WERI-Rb-1 (cell line): Measurements from ENCODE around the gene FRMD8.

Experiments
- DNase-seq: peaks from one replicate; pipeline ENCODE4 v3.0.0-alpha.2; 2020
- H3K27ac ChIP-seq: fragments of 250-450 bp; sonication (Bioruptor Pico); 2 replicates; pipeline ENCODE4 v1.5.1; 2020; ENCODE audit warnings: mild to moderate bottlenecking, moderate library complexity
- H3K27me3 ChIP-seq: fragments of 250-450 bp; sonication (Bioruptor Pico); 2 replicates; pipeline ENCODE4 v1.5.1; 2021; ENCODE audit warnings: mild to moderate bottlenecking, low read depth, moderate library complexity; ENCODE audit not compliant: insufficient read depth, severe bottlenecking
- H3K36me3 ChIP-seq: fragments of 250-450 bp; sonication (Bioruptor Pico); 2 replicates; pipeline ENCODE4 v1.5.1; 2020; ENCODE audit warnings: mild to moderate bottlenecking, moderate library complexity
- H3K4me3 ChIP-seq: 2 replicates; pipeline ENCODE4 v1.5.1; 2011; ENCODE audit warnings: low read depth, mild to moderate bottlenecking, control low read depth, low read length
- H3K9me3 ChIP-seq: fragments of 250-450 bp; sonication (Bioruptor Pico); 2 replicates; pipeline ENCODE4 v1.5.1; 2021; ENCODE audit warnings: mild to moderate bottlenecking, moderate library complexity; ENCODE audit not compliant: severe bottlenecking
- CTCF ChIP-seq: IDR thresholded peaks from 2 replicates; pipeline ENCODE4 v1.5.1; 2011; ENCODE audit warnings: low read depth, mild to moderate bottlenecking, control low read depth, inconsistent platforms, low read length

Gene FRMD8

GRCh38 chr11:65396769-65397745, 10.6 kb downstream of the FRMD8 start:
- Histone ChIP-seq H3K27me3 (no peaks in the 10 kb centered on the region), H3K27ac (peak overlapping the region; percentile 63), H3K36me3 (peaks cover 44% of the 10 kb centered on the region), H3K9me3 (no peaks in the 10 kb centered on the region), H3K4me3 (no peak overlapping the region)
- TF ChIP-seq CTCF: 0 out of 2 replicates have a peak, but pooled peaks have one; percentile 7
- peak; percentile 65 for DNase-seq

GRCh38 chr11:65398362-65398910, 12.0 kb downstream of the FRMD8 start:
- peak; percentile 61 for TF ChIP-seq CTCF
- Histone ChIP-seq H3K9me3 (no peaks in the 10 kb centered on the region), H3K27me3 (no peaks in the 10 kb centered on the region), H3K27ac (peak overlapping the region; percentile 18), H3K4me3 (no peak overlapping the region), H3K36me3 (peaks cover 47% of the 10 kb centered on the region)
- no peak for DNase-seq

- Histone ChIP-seq H3K9me3 (no peaks in the 10 kb centered on the region), H3K27ac (no peak overlapping the region)
Observed at GRCh38 chr11:65399249-65399648, 12.8 kb downstream of the FRMD8 start.

GRCh38 chr11:65399845-65400244, 13.4 kb downstream of the FRMD8 start:
- no peak for TF ChIP-seq CTCF
- H3K4me3 ChIP-seq: no peak overlapping the region
- DNase-seq: no peak
- no peak overlapping the region for H3K27ac ChIP-seq
- peaks cover 43% of the 10 kb centered on the region for H3K36me3 ChIP-seq
- H3K27me3 ChIP-seq: no peaks in the 10 kb centered on the region
- no peaks in the 10 kb centered on the region for H3K9me3 ChIP-seq

More at GRCh38 chr11:65399249-65399648, 12.8 kb downstream of the FRMD8 start:
- Histone ChIP-seq H3K36me3 (peaks cover 42% of the 10 kb centered on the region), H3K27me3 (no peaks in the 10 kb centered on the region), H3K4me3 (no peak overlapping the region)
- no peak for DNase-seq
- TF ChIP-seq CTCF: no peak

GRCh38 chr11:65400307-65401072, 14.1 kb downstream of the FRMD8 start:
- Histone ChIP-seq H3K27me3 (no peaks in the 10 kb centered on the region), H3K27ac (no peak overlapping the region), H3K4me3 (no peak overlapping the region), H3K9me3 (no peaks in the 10 kb centered on the region), H3K36me3 (peaks cover 50% of the 10 kb centered on the region)
- no peak for TF ChIP-seq CTCF
- no peak for DNase-seq
